HepG2 (cell line): Measurements from ENCODE around the gene PELI3. TPM values are rescaled to one million over a fixed set of nuclear protein-coding genes. Genes with fewer than 3 reads are reported as not detected.

Experiments
- AHR ChIP-seq: IDR thresholded peaks from 2 replicates; pipeline ENCODE4 v1.6.1; 2018; ENCODE audit warnings: missing genetic modification reagents, missing compliant biosample characterization
- DPF2 ChIP-seq: sonication (generic); formaldehyde crosslinking; IDR thresholded peaks from 2 replicates; pipeline ENCODE4 v1.4.0; 2020; ENCODE audit warnings: mild to moderate bottlenecking, low read depth, missing genetic modification reagents, borderline replicate concordance
- KAT7 ChIP-seq: IDR thresholded peaks from 2 replicates; pipeline ENCODE4 v1.6.1; 2018; ENCODE audit warnings: borderline replicate concordance, missing compliant biosample characterization
- MAZ ChIP-seq, 2 experiments: sonication (generic) in 1 of 2; formaldehyde crosslinking in 1 of 2; IDR thresholded peaks; 2 replicates each; pipeline versions ENCODE4 v1.5.0 to v1.6.1; 2012 to 2020; ENCODE audit warnings: low read depth in 2 of 2, mild to moderate bottlenecking in 2 of 2, borderline replicate concordance in 1 of 2, improper control_type of control experiment in 1 of 2, low read length in 1 of 2, missing genetic modification reagents in 1 of 2, moderate library complexity in 1 of 2
- NAIF1 ChIP-seq: sonication (generic); formaldehyde crosslinking; IDR thresholded peaks from 2 replicates; pipeline ENCODE4 v1.5.0; 2020; ENCODE audit warnings: mild to moderate bottlenecking, missing genetic modification reagents, borderline replicate concordance
- SP5 ChIP-seq: IDR thresholded peaks from 2 replicates; pipeline ENCODE4 v1.6.1; 2016; ENCODE audit warnings: low read depth, borderline replicate concordance
- ZNF225 ChIP-seq: sonication (generic); formaldehyde crosslinking; IDR thresholded peaks from 2 replicates; pipeline ENCODE4 v1.4.0; 2020; ENCODE audit warnings: mild to moderate bottlenecking, missing genetic modification reagents
- ZNF432 ChIP-seq: sonication (generic); formaldehyde crosslinking; IDR thresholded peaks from 2 replicates; pipeline ENCODE4 v1.5.0; 2020; ENCODE audit warnings: missing genetic modification reagents, mild to moderate bottlenecking, borderline replicate concordance
- ZSCAN31 ChIP-seq: sonication (generic); formaldehyde crosslinking; IDR thresholded peaks from 2 replicates; pipeline ENCODE4 v1.5.0; 2020; ENCODE audit warnings: low read depth, mild to moderate bottlenecking, missing genetic modification reagents
- polyA plus RNA-seq, 8 experiments: library from polyadenylated mRNA; depleted of rRNA in 3 of 8; stranded (reverse) in 7 of 8; unstranded in 1 of 8; fragments of >200 nt; fragmentation: Illumina TruSeq in 4 of 8; extraction: Trizol in 4 of 8; gene quantifications; 2 replicates each; pipeline versions ENCODE4 v1.2.1 to v1.2.3, GENCODE V29; 2011 to 2016; ENCODE audit warnings: low read depth in 4 of 8, missing spikeins in 1 of 8, mixed read lengths in 1 of 8; ENCODE audit not compliant: insufficient read depth in 1 of 8
- total RNA-seq, 5 experiments: library from RNA; depleted of rRNA; stranded (reverse); fragments of >200 nt; fragmentation: Illumina TruSeq; extraction: Trizol; gene quantifications; 2 replicates each; pipeline ENCODE4 v1.2.3, GENCODE V29; 2016; ENCODE audit warnings: low read depth in 1 of 5
- TF ChIP-seq, protein P1 (sequence below): IDR thresholded peaks from 2 replicates; pipeline ENCODE4 v1.6.1; 2016; ENCODE audit warnings: mild to moderate bottlenecking
- TF ChIP-seq, protein P2 (sequence below), 2 experiments: sonication (generic) in 1 of 2; formaldehyde crosslinking in 1 of 2; IDR thresholded peaks; 2 replicates each; pipeline versions ENCODE4 v1.4.0 to v1.6.1; 2018 to 2020; ENCODE audit warnings: missing genetic modification reagents in 2 of 2, borderline replicate concordance in 1 of 2, low read depth in 1 of 2, mild to moderate bottlenecking in 1 of 2, missing biosample characterization in 1 of 2
- TF ChIP-seq, protein P3 (sequence below): sonication (generic); formaldehyde crosslinking; IDR thresholded peaks from 2 replicates; pipeline ENCODE4 v1.4.0; 2020; ENCODE audit warnings: missing genetic modification reagents
- TF ChIP-seq, protein P4 (sequence below): sonication (generic); formaldehyde crosslinking; IDR thresholded peaks from 2 replicates; pipeline ENCODE4 v1.4.0; 2020; ENCODE audit warnings: mild to moderate bottlenecking, missing genetic modification reagents, borderline replicate concordance
- TF ChIP-seq, protein P5 (sequence below): sonication (generic); formaldehyde crosslinking; IDR thresholded peaks from 2 replicates; pipeline ENCODE4 v1.5.0; 2020; ENCODE audit warnings: missing genetic modification reagents
- TF ChIP-seq, protein P6 (sequence below): IDR thresholded peaks from 2 replicates; pipeline ENCODE4 v1.6.1; 2012; ENCODE audit warnings: inconsistent platforms

Gene PELI3
- total and polyA plus RNA-seq, 2 of the 13 experiments (the other 11 are each of a cell fraction or from before 2014, with no cell fraction given): 2.0 to 4.0 TPM

DNA sequence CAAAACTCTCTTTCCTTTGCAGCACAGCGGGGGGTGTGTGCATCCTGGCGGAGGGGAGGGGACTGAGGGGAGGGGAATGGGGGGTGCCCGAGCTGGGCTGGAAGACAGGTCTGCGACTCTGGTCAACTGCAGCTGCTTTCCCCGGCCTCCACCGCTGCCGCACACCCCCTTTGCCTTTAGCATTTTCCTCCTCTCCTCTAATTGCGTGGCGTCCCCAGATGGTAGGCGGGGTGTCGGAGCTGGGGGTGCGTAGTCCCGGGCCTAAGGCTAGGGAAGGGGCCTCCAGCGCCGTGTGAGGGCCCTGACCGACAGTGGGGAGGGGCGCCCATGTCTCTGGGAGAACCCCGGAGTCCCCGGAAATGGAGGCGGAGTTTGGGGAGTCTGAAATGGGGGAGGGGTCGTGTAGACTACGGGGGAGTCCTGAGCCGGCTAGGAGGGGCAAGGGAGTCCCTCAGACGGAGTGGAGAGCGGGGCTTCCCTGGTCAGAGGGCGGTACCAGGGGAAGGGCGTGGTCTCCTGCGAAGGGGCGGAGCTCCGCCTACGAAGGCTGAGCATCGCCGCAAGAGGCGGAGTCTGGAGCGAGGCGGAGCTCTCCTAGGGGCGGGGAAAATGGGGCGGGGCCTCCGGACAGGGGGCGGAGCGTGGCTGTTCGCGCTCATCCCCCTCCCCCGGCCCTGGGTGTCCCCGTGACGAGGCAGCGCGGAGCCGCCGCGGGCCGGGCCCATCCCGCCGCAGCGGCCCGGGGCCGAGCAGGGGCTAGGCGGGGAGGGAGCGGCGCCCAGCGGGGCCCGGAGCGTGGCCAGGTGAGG is at the start of gene PELI3 (continued):
- TF ChIP-seq, protein P1, sequence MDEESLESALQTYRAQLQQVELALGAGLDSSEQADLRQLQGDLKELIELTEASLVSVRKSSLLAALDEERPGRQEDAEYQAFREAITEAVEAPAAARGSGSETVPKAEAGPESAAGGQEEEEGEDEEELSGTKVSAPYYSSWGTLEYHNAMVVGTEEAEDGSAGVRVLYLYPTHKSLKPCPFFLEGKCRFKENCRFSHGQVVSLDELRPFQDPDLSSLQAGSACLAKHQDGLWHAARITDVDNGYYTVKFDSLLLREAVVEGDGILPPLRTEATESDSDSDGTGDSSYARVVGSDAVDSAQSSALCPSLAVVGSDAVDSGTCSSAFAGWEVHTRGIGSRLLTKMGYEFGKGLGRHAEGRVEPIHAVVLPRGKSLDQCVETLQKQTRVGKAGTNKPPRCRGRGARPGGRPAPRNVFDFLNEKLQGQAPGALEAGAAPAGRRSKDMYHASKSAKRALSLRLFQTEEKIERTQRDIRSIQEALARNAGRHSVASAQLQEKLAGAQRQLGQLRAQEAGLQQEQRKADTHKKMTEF (CRISPR knock-in tag): no peak
- TF ChIP-seq NAIF1 (CRISPR knock-in tag) (0 out of 2 replicates have a peak, but pooled peaks have one; percentile 24), KAT7 (no peak), AHR (CRISPR knock-in tag) (no peak), DPF2 (CRISPR knock-in tag) (no peak), ZNF432 (CRISPR knock-in tag) (no peak), MAZ (IDR thresholded peaks at IDR 0.05; ENCODE audit: borderline replicate concordance, low read depth, low read length) (no peak; the same call in none of the 2 replicates), MAZ (CRISPR knock-in tag; IDR thresholded peaks at IDR 0.05; ENCODE audit: low read depth) (peak; percentile 74), SP5 (CRISPR knock-in tag) (0 out of 2 replicates have a peak, but pooled peaks have one; percentile 18), ZNF225 (CRISPR knock-in tag) (no peak), ZSCAN31 (0 out of 2 replicates have a peak, but pooled peaks have one; percentile 45)
- TF ChIP-seq, protein P2, sequence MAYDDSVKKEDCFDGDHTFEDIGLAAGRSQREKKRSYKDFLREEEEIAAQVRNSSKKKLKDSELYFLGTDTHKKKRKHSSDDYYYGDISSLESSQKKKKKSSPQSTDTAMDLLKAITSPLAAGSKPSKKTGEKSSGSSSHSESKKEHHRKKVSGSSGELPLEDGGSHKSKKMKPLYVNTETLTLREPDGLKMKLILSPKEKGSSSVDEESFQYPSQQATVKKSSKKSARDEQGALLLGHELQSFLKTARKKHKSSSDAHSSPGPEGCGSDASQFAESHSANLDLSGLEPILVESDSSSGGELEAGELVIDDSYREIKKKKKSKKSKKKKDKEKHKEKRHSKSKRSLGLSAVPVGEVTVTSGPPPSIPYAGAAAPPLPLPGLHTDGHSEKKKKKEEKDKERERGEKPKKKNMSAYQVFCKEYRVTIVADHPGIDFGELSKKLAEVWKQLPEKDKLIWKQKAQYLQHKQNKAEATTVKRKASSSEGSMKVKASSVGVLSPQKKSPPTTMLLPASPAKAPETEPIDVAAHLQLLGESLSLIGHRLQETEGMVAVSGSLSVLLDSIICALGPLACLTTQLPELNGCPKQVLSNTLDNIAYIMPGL (CRISPR knock-in tag; IDR thresholded peaks at IDR 0.05; ENCODE audit: borderline replicate concordance in 1 of 2, low read depth in 1 of 2): 0 out of 4 replicates have a peak, but pooled peaks of 1 of the 2 experiments have one; percentile 26
- TF ChIP-seq, protein P3, sequence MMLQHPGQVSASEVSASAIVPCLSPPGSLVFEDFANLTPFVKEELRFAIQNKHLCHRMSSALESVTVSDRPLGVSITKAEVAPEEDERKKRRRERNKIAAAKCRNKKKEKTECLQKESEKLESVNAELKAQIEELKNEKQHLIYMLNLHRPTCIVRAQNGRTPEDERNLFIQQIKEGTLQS: no peak
- TF ChIP-seq, protein P4, sequence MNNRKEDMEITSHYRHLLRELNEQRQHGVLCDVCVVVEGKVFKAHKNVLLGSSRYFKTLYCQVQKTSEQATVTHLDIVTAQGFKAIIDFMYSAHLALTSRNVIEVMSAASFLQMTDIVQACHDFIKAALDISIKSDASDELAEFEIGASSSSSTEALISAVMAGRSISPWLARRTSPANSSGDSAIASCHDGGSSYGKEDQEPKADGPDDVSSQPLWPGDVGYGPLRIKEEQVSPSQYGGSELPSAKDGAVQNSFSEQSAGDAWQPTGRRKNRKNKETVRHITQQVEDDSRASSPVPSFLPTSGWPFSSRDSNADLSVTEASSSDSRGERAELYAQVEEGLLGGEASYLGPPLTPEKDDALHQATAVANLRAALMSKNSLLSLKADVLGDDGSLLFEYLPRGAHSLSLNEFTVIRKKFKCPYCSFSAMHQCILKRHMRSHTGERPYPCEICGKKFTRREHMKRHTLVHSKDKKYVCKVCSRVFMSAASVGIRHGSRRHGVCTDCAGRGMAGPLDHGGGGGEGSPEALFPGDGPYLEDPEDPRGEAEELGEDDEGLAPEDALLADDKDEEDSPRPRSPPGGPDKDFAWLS (CRISPR knock-in tag): no peak
- TF ChIP-seq, protein P5, sequence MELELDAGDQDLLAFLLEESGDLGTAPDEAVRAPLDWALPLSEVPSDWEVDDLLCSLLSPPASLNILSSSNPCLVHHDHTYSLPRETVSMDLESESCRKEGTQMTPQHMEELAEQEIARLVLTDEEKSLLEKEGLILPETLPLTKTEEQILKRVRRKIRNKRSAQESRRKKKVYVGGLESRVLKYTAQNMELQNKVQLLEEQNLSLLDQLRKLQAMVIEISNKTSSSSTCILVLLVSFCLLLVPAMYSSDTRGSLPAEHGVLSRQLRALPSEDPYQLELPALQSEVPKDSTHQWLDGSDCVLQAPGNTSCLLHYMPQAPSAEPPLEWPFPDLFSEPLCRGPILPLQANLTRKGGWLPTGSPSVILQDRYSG (CRISPR knock-in tag): no peak
- TF ChIP-seq, protein P6, sequence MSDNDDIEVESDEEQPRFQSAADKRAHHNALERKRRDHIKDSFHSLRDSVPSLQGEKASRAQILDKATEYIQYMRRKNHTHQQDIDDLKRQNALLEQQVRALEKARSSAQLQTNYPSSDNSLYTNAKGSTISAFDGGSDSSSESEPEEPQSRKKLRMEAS: peak; percentile 46; the same call in 1 of the 2 replicates
